Neural progenitor cell (in vitro differentiated cells): ENCODE measurements around the gene RMND5A.

Experiments
- CTCF ChIP-seq: fragments of 200-600 bp; sonication (generic); IDR thresholded peaks from 2 replicates; pipeline ENCODE4 v1.5.1; 2017; ENCODE audit warnings: antibody characterized with exemption, mild to moderate bottlenecking
- EZH2 ChIP-seq: fragments of 200-600 bp; sonication (generic); IDR thresholded peaks from 2 replicates; pipeline ENCODE4 v1.6.1; 2017; ENCODE audit warnings: antibody characterized with exemption, mild to moderate bottlenecking, moderate library complexity
- EZH2phosphoT487 ChIP-seq: fragments of 200-600 bp; sonication (generic); IDR thresholded peaks from 2 replicates; pipeline ENCODE4 v1.6.1; 2017; ENCODE audit warnings: antibody characterized with exemption

GRCh38 chr2:86774862-86775261 is 54.8 kb downstream of the RMND5A start:
- TF ChIP-seq CTCF: no peak
- TF ChIP-seq EZH2: no peak
- TF ChIP-seq EZH2phosphoT487: no peak
